KMS-11 (cell line): ENCODE measurements around the gene RHOBTB3.

ENCODE experiments used
- H2AFZ ChIP-seq: fragments of 200-600 bp; sonication (generic); 2 replicates; pipeline ENCODE4 v1.6.1; 2016; ENCODE audit warnings: antibody characterized with exemption, mixed run types, low read depth
- H3K27ac ChIP-seq: fragments of 200-600 bp; sonication (generic); 2 replicates; pipeline ENCODE4 v1.6.1; 2016; ENCODE audit warnings: mild to moderate bottlenecking, mixed run types
- H3K27me3 ChIP-seq: fragments of 200-600 bp; sonication (generic); 2 replicates; pipeline ENCODE4 v1.6.1; 2017; ENCODE audit warnings: mild to moderate bottlenecking, low read depth, mixed run types, moderate library complexity; ENCODE audit not compliant: insufficient read depth
- H3K36me3 ChIP-seq: fragments of 200-600 bp; sonication (generic); 2 replicates; pipeline ENCODE4 v1.6.1; 2017; ENCODE audit warnings: mild to moderate bottlenecking, mixed run types; ENCODE audit not compliant: insufficient read depth
- H3K4me1 ChIP-seq: fragments of 200-600 bp; sonication (generic); 2 replicates; pipeline ENCODE4 v1.6.1; 2016; ENCODE audit warnings: mild to moderate bottlenecking, low read depth, mixed run types; ENCODE audit not compliant: poor library complexity, severe bottlenecking
- H3K4me2 ChIP-seq: fragments of 200-600 bp; sonication (generic); 2 replicates; pipeline ENCODE4 v1.7.0; 2016; ENCODE audit warnings: mild to moderate bottlenecking, mixed run types
- H3K4me3 ChIP-seq: fragments of 200-600 bp; sonication (generic); IDR thresholded peaks from 2 replicates; pipeline ENCODE4 v1.6.1; 2017; ENCODE audit warnings: low read depth, low read length, mixed read lengths; ENCODE audit not compliant: insufficient read depth
- H3K79me2 ChIP-seq: fragments of 200-600 bp; sonication (generic); 2 replicates; pipeline ENCODE4 v1.6.1; 2016; ENCODE audit warnings: low read depth, mixed run types; ENCODE audit not compliant: insufficient read depth
- H3K9ac ChIP-seq: fragments of 200-600 bp; sonication (generic); 2 replicates; pipeline ENCODE4 v1.6.1; 2016; ENCODE audit warnings: mild to moderate bottlenecking, mixed run types
- H4K20me1 ChIP-seq: fragments of 200-600 bp; sonication (generic); 2 replicates; pipeline ENCODE4 v1.6.1; 2016; ENCODE audit warnings: mild to moderate bottlenecking, mixed run types; ENCODE audit not compliant: insufficient read depth
- TF ChIP-seq, protein P1 (sequence below): fragments of 200-600 bp; sonication (generic); conservative IDR thresholded peaks from 2 replicates; pipeline ENCODE4 v1.6.1; 2017; ENCODE audit warnings: low read depth, mild to moderate bottlenecking, antibody characterized with exemption, low read length, moderate library complexity, mixed read lengths

The RHOBTB3 gene

DNA sequence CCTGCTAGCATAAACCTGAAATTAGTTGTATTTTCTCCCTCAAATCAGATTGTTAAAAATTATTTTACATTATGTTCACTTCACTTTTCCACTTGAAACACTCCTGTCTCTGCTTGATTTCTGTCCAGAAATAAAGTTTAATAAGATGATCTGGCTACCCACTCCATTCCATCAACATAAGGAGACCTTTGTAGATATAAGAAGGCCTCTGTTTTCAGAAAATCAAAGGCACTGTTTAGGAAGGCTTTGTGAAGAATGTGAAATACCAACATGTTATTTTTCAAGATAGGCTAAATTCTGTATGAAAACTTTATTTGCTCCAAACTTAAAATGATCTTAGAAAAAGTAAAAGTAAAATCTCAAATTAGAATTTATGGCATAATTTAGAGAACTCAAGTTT is 15.1 kb downstream of the RHOBTB3 start:
- H2AFZ ChIP-seq, result no peak overlapping the region
- no peak overlapping the region for H3K27ac ChIP-seq
- no peaks in the 10 kb centered on the region for H4K20me1 ChIP-seq
- H3K9ac ChIP-seq, result no peak overlapping the region
- TF ChIP-seq, protein P1, sequence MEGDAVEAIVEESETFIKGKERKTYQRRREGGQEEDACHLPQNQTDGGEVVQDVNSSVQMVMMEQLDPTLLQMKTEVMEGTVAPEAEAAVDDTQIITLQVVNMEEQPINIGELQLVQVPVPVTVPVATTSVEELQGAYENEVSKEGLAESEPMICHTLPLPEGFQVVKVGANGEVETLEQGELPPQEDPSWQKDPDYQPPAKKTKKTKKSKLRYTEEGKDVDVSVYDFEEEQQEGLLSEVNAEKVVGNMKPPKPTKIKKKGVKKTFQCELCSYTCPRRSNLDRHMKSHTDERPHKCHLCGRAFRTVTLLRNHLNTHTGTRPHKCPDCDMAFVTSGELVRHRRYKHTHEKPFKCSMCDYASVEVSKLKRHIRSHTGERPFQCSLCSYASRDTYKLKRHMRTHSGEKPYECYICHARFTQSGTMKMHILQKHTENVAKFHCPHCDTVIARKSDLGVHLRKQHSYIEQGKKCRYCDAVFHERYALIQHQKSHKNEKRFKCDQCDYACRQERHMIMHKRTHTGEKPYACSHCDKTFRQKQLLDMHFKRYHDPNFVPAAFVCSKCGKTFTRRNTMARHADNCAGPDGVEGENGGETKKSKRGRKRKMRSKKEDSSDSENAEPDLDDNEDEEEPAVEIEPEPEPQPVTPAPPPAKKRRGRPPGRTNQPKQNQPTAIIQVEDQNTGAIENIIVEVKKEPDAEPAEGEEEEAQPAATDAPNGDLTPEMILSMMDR, result no peak
- H3K27me3 ChIP-seq, result no peaks in the 10 kb centered on the region
- H3K36me3 ChIP-seq, result peaks cover 3% of the 10 kb centered on the region; the same call in 1 of the 2 replicates
- H3K4me1 ChIP-seq, result no peaks in the 10 kb centered on the region
- H3K79me2 ChIP-seq, result no peaks in the 10 kb centered on the region
- H3K4me2 ChIP-seq, result no peak overlapping the region
- H3K4me3 ChIP-seq, result no peak overlapping the region

DNA sequence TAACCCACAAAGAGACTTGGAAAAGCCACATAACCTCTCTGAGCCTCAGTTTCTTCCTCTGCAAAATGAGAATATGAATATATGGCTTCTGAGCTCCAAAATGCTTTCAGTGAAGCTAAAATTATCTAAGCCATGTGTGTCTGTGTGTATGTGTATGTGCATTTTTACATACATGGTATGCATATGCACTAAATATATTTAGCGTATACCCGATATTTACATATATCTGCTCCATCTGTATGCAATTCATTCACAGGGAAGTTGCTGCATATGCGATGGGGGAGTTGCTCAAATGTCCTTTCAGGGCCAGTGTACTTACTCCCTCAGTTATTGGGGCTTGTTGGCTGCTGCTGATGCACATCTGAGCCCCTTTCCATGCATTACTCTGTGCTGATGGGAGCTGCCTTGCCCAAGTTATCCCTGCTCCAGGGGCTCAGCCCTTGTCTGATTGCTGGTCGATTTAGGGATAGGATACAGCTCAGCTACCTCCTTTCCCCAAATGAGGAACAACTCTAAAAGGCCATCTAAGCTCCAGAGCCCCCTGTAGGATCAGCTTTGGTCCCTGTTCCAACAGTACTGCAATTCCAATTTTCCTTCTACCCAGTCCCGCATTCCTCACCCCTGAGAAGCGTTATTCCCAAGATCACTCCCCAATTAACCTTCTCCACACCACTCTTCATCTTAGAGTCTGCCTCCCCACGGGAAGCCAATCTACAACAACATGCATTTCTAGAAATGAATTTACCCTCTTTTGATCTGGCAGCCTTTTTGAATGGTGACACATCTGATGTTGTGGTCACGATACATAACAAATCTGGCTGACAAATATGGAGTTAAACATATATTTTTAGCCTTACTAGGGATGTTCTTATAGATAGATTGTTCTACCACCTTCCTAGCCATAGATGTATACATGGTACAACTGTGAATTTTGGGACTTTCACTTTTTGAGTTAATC is 15.9 kb downstream of the RHOBTB3 start:
- Histone ChIP-seq H3K9ac (no peak overlapping the region), H3K27ac (no peak overlapping the region), H3K79me2 (no peaks in the 10 kb centered on the region), H4K20me1 (no peaks in the 10 kb centered on the region), H3K4me2 (no peak overlapping the region), H3K27me3 (no peaks in the 10 kb centered on the region), H3K4me1 (no peaks in the 10 kb centered on the region), H3K4me3 (no peak overlapping the region), H3K36me3 (peaks cover 3% of the 10 kb centered on the region; the same call in 1 of the 2 replicates), H2AFZ (no peak overlapping the region)
- TF ChIP-seq, protein P1, result no peak

DNA sequence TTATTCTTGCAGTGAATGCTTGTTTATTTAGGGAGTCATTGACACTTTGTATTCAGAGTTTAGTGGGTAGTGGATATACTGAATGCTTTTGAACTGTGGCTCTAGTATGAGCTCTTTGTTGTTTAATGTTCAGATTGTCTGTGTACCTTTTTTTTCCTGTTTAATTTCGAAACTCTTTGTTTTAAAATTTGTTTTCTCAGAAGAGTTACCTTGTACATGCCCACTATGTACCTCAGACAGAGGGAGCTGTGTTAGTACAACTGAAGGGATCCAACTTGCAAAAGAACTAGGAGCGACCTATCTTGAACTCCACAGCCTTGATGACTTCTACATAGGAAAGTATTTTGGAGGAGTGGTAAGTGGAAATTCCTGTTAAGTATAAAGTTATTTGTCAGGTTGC is 17.0 kb downstream of the RHOBTB3 start:
- Histone ChIP-seq H4K20me1 (no peaks in the 10 kb centered on the region), H3K27ac (no peak overlapping the region), H3K27me3 (no peaks in the 10 kb centered on the region), H3K36me3 (peaks cover 7% of the 10 kb centered on the region; the same call in 1 of the 2 replicates), H3K9ac (no peak overlapping the region), H3K4me1 (no peaks in the 10 kb centered on the region), H2AFZ (no peak overlapping the region), H3K79me2 (no peaks in the 10 kb centered on the region), H3K4me3 (no peak overlapping the region), H3K4me2 (no peak overlapping the region)
- TF ChIP-seq, protein P1, result no peak

DNA sequence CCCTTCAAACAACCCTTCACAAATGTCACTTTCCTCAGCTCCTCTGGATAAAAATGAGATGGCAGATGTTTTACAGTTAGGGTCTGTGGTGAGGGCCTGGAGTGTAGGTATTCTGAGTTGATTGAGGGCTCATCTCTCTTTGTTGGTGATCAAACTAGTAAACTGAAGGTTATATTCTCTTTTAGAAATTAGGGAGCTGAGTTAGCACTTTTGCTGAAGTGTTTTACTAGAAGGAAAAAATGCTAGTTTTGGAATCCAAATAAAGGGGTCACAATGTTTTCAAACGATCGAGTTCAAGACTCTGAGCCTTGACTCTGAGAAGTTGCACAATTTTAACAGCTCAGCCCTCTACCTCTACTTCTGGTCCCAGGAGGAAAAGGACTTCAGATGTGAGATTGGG is 23.4 kb downstream of the RHOBTB3 start:
- H3K4me2 ChIP-seq, result no peak overlapping the region
- H2AFZ ChIP-seq, result no peak overlapping the region
- H3K36me3 ChIP-seq, result peaks cover 12% of the 10 kb centered on the region; the same call in 1 of the 2 replicates
- no peak overlapping the region for H3K9ac ChIP-seq
- H3K27me3 ChIP-seq, result no peaks in the 10 kb centered on the region
- H3K4me1 ChIP-seq, result peaks cover 31% of the 10 kb centered on the region
- no peaks in the 10 kb centered on the region for H3K79me2 ChIP-seq
- no peaks in the 10 kb centered on the region for H4K20me1 ChIP-seq
- H3K27ac ChIP-seq, result no peak overlapping the region
- H3K4me3 ChIP-seq, result no peak overlapping the region
- TF ChIP-seq, protein P1, result no peak
